ENCODE data around the gene CTNNA2. TPM values are rescaled to one million over a fixed set of nuclear protein-coding genes. Genes with fewer than 3 reads are reported as not detected.

The CTNNA2 gene
- total and polyA plus RNA-seq, 2 of the 8 experiments (the other 6 are each of a cell fraction or from before 2014, with no cell fraction given): 3.9 to 9.0 TPM

DNA sequence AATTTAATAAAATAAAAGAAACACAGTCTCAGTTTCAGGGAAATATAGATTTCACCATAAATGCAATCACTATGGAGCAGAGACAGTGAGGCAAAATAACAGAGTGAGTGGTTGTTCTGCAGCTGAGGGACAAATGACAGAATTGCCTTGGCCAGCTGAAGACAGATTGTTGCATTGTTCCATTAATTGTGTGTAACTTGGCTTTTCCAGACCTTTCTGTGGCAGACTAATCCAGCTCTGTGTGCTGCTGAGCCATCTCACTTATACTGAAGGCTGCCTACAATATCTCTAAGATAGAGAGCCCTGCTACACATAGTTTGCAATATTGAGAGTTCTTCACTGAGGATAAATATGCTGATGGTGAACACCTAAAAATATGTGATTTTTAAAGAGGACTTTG, 780.2 kb downstream of the CTNNA2 start (continued):
- TF ChIP-seq, protein P1, sequence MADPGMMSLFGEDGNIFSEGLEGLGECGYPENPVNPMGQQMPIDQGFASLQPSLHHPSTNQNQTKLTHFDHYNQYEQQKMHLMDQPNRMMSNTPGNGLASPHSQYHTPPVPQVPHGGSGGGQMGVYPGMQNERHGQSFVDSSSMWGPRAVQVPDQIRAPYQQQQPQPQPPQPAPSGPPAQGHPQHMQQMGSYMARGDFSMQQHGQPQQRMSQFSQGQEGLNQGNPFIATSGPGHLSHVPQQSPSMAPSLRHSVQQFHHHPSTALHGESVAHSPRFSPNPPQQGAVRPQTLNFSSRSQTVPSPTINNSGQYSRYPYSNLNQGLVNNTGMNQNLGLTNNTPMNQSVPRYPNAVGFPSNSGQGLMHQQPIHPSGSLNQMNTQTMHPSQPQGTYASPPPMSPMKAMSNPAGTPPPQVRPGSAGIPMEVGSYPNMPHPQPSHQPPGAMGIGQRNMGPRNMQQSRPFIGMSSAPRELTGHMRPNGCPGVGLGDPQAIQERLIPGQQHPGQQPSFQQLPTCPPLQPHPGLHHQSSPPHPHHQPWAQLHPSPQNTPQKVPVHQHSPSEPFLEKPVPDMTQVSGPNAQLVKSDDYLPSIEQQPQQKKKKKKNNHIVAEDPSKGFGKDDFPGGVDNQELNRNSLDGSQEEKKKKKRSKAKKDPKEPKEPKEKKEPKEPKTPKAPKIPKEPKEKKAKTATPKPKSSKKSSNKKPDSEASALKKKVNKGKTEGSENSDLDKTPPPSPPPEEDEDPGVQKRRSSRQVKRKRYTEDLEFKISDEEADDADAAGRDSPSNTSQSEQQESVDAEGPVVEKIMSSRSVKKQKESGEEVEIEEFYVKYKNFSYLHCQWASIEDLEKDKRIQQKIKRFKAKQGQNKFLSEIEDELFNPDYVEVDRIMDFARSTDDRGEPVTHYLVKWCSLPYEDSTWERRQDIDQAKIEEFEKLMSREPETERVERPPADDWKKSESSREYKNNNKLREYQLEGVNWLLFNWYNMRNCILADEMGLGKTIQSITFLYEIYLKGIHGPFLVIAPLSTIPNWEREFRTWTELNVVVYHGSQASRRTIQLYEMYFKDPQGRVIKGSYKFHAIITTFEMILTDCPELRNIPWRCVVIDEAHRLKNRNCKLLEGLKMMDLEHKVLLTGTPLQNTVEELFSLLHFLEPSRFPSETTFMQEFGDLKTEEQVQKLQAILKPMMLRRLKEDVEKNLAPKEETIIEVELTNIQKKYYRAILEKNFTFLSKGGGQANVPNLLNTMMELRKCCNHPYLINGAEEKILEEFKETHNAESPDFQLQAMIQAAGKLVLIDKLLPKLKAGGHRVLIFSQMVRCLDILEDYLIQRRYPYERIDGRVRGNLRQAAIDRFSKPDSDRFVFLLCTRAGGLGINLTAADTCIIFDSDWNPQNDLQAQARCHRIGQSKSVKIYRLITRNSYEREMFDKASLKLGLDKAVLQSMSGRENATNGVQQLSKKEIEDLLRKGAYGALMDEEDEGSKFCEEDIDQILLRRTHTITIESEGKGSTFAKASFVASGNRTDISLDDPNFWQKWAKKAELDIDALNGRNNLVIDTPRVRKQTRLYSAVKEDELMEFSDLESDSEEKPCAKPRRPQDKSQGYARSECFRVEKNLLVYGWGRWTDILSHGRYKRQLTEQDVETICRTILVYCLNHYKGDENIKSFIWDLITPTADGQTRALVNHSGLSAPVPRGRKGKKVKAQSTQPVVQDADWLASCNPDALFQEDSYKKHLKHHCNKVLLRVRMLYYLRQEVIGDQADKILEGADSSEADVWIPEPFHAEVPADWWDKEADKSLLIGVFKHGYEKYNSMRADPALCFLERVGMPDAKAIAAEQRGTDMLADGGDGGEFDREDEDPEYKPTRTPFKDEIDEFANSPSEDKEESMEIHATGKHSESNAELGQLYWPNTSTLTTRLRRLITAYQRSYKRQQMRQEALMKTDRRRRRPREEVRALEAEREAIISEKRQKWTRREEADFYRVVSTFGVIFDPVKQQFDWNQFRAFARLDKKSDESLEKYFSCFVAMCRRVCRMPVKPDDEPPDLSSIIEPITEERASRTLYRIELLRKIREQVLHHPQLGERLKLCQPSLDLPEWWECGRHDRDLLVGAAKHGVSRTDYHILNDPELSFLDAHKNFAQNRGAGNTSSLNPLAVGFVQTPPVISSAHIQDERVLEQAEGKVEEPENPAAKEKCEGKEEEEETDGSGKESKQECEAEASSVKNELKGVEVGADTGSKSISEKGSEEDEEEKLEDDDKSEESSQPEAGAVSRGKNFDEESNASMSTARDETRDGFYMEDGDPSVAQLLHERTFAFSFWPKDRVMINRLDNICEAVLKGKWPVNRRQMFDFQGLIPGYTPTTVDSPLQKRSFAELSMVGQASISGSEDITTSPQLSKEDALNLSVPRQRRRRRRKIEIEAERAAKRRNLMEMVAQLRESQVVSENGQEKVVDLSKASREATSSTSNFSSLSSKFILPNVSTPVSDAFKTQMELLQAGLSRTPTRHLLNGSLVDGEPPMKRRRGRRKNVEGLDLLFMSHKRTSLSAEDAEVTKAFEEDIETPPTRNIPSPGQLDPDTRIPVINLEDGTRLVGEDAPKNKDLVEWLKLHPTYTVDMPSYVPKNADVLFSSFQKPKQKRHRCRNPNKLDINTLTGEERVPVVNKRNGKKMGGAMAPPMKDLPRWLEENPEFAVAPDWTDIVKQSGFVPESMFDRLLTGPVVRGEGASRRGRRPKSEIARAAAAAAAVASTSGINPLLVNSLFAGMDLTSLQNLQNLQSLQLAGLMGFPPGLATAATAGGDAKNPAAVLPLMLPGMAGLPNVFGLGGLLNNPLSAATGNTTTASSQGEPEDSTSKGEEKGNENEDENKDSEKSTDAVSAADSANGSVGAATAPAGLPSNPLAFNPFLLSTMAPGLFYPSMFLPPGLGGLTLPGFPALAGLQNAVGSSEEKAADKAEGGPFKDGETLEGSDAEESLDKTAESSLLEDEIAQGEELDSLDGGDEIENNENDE (IDR thresholded peaks at IDR 0.05; ENCODE audit: insufficient replicate concordance, low read length): no peak
- TF ChIP-seq EGR1 (IDR thresholded peaks at IDR 0.05; ENCODE audit: borderline replicate concordance, low read depth, low read length) (no peak), CBX8 (IDR thresholded peaks at IDR 0.05; ENCODE audit: borderline replicate concordance, low read depth, low read length) (no peak), CREB1 (IDR thresholded peaks at IDR 0.05) (no peak), NRF1 (IDR thresholded peaks at IDR 0.05; ENCODE audit: low read depth, low read length) (no peak), SAP30 (IDR thresholded peaks at IDR 0.05; ENCODE audit: insufficient read depth, insufficient replicate concordance, low read length) (no peak), YY1 (IDR thresholded peaks at IDR 0.05; ENCODE audit: low read depth, low read length) (no peak)

All from H1 (cell line).